Transverse colon (tissue), 4 donors: ENCODE data around the gene LSM14A.

Experiments
- EP300 ChIP-seq: sonication (generic); formaldehyde crosslinking; IDR thresholded peaks from one replicate; pipeline ENCODE4 v1.6.1; 2017; ENCODE audit warnings: antibody characterized with exemption, low read depth
- POLR2AphosphoS5 ChIP-seq, 3 donors: sonication (generic); formaldehyde crosslinking; IDR thresholded peaks; one replicate each; pipeline ENCODE4 v1.6.1; 2016; ENCODE audit warnings: antibody characterized with exemption in 3 of 3
- TF ChIP-seq, protein P1 (sequence below), 5 experiments: fragments of 200-600 bp in 3 of 5; fragments of 450-650 bp in 2 of 5; sonication (generic) in 3 of 5; IDR thresholded peaks; 1 replicate in 2 of 5; 2 replicates in 3 of 5; pipeline ENCODE4 v1.5.1; 2016 to 2017; ENCODE audit warnings: antibody characterized with exemption in 5 of 5, inconsistent platforms in 3 of 5, mild to moderate bottlenecking in 2 of 5, moderate library complexity in 1 of 5

DNA sequence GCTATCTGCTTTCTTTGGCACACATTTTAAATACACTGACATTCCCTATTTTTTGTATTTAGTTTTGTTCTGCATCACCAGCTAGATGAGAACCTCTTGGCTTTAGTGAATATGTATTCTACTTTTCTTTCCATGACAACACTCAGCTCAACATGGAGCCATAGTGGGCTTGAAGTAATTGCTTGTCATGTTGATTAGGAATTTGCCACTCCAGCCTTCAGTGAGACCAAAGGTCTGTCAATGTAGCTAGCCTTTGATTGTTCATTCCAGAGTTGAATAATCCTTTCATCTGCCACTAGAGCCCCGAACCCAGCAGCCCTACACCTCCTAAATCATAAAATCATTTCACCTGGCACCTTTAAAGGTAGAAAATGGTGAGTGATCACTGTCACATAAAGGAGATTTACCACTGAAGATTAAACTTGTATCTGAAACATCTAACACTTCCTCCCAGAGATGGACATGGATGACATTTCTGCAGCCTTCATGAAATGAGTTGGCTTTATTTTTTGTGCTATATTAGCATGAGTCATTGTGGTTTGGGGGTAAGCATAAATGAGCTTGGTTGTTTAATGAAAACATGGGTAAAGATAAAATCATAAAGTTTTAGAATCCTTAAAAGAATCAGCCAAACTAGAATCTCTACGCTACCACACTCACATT is 52.8 kb downstream of the LSM14A start:
- TF ChIP-seq, protein P1, sequence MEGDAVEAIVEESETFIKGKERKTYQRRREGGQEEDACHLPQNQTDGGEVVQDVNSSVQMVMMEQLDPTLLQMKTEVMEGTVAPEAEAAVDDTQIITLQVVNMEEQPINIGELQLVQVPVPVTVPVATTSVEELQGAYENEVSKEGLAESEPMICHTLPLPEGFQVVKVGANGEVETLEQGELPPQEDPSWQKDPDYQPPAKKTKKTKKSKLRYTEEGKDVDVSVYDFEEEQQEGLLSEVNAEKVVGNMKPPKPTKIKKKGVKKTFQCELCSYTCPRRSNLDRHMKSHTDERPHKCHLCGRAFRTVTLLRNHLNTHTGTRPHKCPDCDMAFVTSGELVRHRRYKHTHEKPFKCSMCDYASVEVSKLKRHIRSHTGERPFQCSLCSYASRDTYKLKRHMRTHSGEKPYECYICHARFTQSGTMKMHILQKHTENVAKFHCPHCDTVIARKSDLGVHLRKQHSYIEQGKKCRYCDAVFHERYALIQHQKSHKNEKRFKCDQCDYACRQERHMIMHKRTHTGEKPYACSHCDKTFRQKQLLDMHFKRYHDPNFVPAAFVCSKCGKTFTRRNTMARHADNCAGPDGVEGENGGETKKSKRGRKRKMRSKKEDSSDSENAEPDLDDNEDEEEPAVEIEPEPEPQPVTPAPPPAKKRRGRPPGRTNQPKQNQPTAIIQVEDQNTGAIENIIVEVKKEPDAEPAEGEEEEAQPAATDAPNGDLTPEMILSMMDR (IDR thresholded peaks at IDR 0.05) = no peak
- no peak for TF ChIP-seq POLR2AphosphoS5 (IDR thresholded peaks at IDR 0.05)
- no peak for TF ChIP-seq EP300
